HG02798 (cell line): ENCODE measurements around the gene RFTN1.

Experiments used
- ATAC-seq: cut with Tn5 transposase; IDR thresholded peaks from one replicate; pipeline ENCODE4 v1.9.1; 2021; ENCODE audit warnings: mild to moderate bottlenecking; ENCODE audit not compliant: unreplicated experiment, poor library complexity

RFTN1 gene

DNA sequence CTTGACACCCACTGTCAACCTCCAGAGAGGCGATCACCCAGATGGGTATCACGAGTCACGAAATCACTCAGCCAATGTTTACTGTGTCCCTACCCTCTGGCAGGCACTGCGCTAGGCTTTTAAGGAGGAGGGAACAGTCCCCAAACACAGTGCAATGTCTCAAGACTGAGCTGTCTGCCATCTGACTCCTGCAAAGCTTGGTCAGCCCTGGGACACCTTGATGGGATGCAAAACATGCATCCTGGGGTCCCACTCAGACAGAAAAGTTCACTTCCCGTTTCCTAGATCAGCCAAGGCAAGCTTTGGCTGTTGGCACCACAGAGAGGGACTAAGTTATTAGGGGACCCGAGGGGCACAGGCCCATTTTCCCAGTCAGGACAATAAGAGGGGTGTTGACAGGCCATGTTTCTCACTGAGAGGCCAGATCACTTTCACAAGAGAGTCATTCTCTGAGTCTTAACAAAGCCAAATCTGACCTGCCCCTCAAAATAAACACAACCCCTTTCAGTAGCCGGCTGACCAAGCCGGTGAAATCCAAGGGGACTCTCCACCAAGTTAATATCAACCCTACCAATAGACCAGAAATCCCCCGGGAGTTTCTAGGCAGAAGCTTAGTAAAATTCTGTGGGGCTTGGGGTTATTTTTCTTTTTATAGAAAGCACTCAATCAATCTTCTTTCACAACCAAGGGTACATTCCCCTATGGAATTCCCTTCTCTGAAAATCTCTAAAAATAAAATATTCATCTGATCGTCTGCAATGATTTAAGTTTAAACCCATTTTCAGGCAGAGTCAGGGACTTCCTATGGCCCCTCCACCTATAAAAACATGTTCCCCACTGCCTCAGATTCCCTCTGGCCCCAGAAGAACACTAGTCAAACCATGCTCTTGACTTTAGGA lies 3.5 kb downstream of the RFTN1 start:
- ATAC-seq: peak; percentile 21

DNA sequence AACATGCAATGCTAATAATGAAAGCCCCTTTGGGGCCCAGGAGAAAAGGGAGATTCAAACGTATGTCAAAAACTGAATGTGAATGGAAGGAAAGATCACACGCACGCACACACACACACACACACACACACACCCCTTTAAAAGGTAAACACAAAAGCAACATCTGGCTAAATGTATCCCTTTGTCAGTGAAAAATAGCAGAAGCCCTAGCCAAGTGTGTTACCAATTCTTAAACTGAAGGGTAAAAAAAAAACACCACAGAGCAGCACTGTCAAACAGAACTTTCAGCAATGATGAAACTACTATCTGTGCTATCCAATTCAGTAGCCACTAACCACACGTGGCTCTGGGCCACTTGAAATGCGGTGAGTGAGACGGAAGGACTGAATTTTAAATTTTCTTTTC lies 4.9 kb downstream of the RFTN1 start:
- ATAC-seq: peak; percentile 8

DNA sequence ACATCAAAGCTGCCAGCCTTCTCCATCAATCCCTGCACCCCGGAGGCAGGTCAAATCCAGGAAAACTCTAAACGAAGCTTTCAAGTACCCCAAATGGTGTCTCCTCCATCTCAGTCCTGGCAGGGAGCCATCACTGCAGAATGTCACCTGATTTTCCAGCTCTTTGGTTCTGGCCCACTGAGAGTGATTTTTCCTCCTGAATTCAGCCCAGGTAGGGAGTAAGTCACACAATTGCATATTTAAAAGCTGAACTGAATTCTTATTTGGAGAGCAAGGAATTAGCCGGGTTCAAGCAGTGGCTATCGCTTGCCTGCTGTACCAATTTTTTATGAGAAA lies 5.3 kb downstream of the RFTN1 start:
- no peak for ATAC-seq

DNA sequence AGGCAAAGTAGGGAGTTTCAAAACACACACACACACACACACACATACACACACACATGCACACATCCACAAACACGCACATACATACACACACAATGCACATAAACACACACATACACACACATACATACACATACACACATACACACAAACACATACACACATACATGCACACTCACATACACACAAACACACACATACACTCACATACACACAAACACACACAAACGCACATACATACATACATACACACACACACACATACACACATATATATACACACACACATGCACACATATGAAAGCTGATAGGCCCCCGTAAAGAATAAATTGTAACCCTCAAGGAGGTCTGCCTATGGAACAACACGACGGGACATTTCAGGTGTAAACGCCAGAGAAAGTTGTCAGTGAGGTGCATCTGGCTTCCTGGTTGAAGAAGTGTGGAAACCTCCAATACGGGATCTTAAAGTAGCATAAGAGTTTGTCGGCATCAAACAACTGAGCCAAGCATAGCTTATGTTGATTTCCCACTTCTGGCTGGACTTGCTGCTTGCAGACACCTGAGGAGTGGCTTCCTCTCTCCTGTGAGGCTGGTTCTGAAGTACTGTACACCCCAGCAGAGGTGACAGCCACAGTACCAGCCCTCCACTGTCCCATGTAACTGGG lies 5.8 kb downstream of the RFTN1 start:
- ATAC-seq: no peak

DNA sequence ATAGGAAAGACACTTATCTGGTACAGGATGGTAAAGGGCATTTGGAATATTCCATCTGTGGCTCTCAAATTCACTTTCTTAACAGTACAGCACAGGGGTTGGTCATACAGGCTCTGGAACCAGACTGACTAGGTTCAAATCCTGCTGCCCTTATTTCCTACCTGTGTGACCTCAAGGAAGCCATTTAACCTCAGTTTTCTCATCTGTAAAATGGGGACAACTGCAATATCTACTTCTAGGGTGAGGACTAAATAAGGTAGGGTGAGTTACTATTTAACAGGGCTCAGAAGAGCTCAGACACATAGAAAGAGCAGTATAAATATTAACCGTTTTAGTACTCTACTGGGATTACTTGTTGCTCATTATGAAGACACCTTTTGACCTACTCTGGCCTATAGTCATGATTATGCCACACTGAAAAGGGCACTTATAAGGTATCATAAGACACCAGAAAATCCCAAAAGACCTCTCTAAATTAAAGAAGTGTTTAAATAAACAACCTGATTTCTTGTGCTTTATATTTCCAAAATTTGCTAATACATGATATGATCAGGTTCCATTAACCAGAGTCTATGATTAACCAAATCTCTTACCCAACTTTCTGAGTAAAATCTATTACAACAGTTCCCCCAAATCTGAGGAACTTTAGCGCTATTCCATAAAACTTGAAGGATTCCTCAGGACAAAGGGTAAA lies 6.5 kb downstream of the RFTN1 start:
- no peak for ATAC-seq

DNA sequence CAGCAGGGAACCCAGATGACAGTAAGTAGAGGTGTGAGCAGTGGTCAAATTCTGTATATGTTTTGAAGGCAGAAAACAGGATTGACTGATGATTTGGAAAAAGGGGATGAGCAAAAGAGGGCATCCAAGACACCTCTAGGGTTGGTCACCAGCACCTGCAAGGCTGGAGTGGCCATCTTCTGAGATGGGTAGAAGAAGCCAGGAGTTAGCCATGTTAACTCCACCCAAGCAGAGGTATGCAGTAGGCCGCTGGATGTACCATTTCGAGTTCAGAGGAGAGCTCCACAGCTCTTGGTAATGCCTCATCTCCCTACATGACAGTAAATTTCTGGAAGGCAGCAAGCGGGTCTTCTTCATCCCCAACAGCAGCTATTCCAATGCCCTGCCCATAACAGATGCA lies 7.0 kb downstream of the RFTN1 start:
- no peak for ATAC-seq

DNA sequence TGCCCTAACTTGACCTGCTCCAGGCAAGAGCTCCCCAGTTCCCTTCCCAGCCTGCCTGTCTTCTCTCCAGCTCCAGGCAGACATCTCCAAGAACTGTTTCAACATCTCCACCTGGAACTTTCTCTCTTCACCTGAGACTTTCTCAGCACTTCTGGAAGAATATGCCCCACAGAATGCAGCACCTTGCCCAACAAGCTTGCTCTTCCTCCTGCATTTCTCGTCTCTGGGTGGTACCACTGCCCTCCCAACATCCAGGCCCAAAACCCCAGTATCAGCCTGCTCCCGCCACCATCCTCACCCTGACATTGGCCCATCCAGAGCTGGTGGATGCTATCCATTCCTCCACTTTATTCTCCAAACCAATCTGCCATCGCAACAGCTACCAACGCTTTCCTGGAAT lies 8.8 kb downstream of the RFTN1 start:
- no peak for ATAC-seq

DNA sequence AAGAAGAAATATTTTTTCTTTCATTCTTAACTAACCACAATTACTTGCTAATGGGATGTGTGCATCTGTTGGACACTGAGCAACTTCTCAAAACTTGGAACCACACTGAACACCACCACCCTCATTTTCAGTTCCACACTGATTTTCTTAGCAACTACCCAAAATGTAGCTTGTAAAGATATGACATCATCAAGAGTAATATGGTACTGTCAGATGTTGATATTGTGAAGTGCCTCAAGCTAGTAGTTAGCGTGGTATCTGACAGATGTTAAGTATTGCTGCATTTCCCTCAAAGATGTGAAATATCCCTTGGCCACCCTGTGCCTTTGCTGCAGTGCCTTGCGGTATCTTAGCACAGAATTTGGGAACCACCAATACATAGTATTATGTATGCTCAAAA lies 9.3 kb downstream of the RFTN1 start:
- peak; percentile 88 for ATAC-seq

DNA sequence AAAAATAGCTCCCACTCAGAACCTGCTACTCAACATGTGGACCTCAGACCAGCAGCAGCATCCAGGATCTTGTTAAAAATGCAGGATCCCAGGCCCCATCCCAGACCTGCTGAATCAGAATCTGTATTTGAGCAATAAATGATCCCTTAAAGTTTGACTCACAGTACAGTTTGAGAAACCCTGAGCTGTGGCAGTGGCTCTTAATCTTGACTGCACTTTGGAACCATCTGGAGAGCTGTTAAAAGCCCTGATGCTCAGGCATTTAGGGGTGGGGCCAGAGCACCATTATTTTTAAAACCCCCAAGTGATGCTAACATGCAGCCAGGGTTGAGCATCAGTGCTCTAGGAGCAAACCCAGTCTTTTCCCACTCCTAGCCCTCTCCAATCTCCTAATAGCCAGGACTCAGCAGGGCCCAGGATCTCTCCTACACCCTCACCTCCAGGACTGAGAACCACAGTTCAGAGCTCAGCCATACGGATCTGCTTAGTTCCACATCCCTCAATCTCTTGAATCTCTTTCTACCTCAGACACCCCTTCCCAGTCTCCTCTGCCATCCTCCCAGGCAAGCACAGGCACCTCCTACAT lies 10.2 kb downstream of the RFTN1 start:
- no peak for ATAC-seq

DNA sequence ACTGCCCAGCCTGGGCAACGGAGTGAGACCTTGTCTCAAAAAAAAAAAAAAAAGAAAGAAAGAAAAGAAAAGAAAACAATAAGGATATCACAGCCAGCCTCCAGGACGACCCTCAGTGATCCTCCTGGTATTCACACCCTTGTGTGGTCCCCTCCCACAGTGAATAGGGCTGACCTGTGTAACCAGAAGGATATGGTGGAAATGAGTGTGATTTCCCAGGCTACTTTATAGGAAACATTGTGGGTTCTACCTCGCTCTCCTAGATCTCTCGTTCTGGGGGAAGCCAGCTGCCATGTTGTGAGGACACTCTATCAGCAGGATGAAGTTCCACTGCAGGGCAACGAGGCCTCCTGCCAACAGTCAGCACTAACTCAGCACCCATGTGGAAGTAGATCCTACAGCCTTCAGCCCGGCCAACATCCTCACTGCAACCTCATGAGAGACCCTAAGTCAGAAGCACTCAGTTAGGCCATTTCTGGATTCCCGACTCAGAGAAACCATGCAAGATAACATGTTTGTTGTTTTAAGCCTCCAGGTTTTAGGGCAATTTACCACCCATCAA lies 11.1 kb downstream of the RFTN1 start:
- no peak for ATAC-seq

DNA sequence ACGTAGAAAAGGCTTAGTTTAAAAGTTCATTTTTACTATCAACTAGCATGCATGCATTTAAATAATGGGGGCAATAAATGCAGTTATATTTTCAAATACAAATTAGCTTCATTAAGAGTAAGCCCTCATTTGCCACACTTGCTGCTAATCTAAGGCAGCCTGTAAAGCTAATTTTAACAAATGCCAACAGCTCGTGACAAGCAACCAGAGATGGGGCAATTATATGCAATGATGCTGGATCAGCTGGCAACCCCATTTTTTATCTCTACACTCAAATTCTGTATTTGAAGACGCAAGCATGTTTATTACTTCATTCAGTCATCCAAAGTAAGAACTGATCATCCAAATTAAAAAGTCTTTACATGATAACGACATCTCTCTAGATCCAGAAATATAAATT lies 12.1 kb downstream of the RFTN1 start:
- no peak for ATAC-seq

DNA sequence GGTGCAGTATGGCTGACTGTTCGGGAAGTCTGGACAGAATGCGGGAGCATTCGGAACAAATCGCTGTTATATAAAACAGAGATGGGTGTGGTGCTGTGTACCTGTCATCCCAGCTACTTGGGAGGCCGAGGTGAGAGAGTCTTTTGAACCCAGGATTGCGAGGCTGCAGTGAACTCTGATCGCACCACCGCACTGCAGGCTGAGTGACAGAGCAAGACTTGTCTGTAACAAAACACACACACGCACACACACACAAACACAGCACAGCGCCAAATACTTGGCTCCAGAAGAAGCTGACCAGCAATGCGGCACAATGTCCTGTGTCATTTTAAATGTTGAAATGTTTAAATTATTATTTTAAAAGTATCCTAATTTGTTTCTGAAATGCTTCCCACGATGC lies 12.6 kb downstream of the RFTN1 start:
- ATAC-seq: no peak

DNA sequence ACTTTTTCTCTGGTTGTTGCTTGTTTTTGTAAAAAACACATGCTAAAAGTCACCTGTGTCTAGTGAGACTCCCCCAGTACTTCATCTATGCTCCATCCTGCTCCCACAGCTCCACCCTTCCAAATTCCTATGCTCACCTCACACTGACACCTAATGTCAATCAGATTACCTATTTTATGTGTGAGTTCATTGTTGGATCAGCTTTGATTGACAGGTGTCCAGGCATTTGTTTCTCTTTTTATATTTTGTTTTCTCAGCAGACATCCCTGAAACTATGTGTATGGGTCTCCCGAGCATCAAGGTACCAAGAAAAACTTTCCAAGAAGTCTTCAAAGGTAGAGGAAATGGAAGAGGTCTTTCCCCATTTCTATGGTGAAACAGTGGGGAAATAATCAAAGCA lies 13.4 kb downstream of the RFTN1 start:
- no peak for ATAC-seq

DNA sequence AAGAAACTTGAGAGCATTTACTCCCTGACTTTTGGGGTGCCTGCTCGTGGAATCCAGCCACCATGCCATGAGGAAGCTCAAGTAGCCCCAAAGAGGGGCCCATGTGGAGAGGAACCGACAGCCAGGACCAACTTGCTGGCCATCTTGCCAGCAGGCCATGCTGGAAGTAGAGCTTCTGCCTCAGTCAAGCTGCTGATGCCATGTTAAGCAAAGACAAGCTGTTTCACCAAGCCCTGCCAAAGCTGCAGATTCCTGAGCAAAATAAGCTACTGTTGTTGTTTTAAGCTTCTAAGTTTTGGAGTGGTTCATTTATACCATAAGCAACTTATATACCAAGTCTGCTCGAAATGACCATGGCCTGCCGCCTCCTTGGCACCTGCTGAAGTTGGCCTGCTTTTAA lies 14.1 kb downstream of the RFTN1 start:
- ATAC-seq: no peak

DNA sequence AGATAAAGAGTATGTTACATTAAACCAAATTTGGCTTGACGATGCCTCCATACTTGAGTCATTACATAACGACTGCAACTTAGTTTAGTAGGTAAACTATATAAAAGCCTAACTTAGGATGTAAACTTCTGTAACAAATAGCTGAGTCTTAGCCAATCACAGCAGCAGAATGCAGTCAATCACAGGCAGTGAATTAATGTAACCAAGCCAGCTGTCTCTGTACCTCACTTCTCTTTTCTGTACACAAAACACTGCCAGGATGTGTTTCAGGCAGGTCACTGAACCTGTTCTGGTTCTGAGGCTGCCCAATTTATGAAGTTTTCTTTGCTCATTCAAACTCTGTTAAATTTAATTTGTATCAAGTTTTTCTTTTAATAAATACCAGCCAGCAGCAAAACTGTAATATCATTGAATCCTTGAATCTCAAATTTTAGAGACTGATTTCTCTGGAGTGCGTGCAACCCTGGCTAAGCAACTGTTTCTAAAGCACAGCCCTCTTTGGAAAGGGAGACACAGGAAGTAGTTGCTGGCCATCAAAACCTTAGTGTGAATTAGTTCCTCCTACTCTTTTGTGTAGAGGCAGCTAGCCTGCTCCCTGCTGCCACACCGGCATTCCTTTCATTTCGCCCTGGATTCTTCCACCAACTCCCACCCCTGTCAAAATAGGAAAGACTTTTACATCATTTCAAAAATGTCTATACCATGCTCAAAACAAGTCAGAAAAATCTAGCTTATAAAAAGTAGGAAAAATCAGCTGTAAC lies 15.2 kb downstream of the RFTN1 start:
- no peak for ATAC-seq

DNA sequence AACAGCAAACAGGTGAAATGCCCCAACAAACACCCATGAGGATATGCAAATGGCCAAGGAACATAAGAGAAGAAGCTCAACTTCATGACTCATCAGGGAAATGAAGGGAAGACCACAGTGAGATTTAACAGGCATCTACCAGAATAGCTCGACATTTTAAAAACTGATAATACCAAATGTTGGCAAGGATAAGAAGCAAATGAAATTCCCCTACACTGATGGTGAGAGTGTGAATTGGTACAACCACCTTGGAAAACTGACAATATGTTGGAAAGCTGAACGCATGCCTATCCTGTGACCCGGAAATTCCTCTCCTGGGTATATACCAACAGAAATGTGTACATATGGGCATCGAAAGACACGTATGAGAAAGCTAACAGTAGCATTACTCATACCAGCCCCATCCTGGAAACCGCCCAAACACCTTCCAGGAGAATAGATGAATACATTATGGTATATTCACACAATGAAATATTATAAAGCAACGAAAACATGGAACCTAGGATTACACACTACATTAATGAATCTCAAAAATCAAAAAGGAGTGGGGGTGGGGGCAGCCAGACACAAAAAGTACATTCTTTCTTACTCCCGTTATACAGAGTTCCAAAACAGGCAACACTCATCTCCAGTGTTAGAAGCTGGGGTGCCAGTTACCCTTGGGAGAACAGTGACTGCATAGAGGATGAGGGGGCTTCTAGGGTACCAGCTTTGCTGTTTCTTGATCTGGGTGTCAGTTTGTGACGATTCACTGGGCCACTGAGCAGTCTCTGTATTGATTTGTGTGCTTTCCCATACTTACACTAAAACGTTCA lies 16.9 kb downstream of the RFTN1 start:
- ATAC-seq: peak; percentile 69

DNA sequence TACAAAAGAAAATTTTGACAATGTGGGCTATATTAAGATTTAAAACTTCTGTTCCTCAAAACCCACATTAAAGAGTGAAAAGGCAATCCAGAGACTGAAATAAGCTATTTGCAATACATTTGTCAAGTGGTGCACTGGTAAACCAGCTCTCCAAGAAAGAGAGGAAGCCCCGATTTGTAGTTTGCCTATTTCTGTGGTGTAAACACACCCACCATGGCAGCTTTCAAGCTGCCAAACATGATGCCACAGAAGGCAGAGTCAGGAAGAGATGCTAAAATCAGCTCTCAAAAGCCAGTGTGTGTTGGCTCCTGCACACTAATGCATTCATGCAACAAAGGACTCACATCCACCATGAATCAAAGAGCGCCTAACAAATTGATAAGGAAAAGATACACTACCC lies 17.5 kb downstream of the RFTN1 start:
- ATAC-seq: peak; percentile 36

DNA sequence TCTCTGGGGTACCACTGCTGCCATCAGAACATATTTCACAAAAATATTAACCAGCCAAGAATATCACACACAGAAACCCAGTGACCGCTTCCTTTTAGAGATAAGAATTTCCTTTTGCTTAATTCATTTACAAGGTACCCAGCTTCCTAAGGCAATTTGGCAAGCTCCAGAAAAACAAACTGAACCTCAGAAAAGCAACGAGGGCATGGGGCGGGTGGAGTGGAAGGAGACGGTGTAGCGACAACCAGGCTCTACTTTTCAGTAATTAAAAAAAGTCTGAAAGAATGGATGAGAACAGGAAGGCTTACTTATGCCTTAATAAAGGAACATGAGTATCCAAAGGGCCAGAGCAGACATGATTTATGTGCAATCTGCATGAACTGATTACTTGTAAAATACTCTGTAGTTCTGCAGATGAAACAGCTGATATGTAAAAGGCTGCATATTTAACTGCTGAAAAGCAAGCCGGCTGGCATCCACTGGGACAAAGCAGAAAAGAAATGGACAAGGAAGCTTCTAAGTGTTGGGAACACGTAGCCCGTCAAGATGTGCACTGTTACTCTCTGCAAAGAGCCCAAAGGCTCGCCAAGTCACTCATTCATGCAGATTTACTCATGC lies 18.6 kb downstream of the RFTN1 start:
- no peak for ATAC-seq

DNA sequence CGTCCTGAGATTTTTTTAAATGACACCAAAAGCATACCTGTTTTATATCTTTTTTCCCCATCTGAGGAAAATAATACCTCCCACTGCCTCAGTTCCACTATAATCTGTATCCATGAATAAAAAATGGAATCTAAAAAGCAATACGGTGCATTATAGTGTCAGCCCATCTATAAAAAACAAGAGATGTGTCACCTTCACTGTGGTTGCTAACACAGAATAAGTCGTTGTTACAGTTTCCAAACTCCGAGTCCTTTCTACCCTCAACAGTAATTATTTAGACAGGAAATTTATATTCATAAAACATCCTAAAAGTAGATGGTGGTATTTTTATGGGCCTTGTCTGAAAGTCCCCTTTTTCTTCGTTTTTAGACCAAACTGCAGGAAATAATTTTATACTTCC lies 19.4 kb downstream of the RFTN1 start:
- ATAC-seq: no peak
